HG03108 (cell line): ENCODE data around the gene FLT3.
"Not testable (repeated sequence)": the region's sequence is repeated elsewhere in the genome, so short reads cannot be mapped to it uniquely, and the experiment has no call there.

Experiments used
- ATAC-seq: cut with Tn5 transposase; IDR thresholded peaks from one replicate; pipeline ENCODE4 v1.9.1; 2021; ENCODE audit warnings: moderate library complexity; ENCODE audit not compliant: unreplicated experiment

Gene FLT3

DNA sequence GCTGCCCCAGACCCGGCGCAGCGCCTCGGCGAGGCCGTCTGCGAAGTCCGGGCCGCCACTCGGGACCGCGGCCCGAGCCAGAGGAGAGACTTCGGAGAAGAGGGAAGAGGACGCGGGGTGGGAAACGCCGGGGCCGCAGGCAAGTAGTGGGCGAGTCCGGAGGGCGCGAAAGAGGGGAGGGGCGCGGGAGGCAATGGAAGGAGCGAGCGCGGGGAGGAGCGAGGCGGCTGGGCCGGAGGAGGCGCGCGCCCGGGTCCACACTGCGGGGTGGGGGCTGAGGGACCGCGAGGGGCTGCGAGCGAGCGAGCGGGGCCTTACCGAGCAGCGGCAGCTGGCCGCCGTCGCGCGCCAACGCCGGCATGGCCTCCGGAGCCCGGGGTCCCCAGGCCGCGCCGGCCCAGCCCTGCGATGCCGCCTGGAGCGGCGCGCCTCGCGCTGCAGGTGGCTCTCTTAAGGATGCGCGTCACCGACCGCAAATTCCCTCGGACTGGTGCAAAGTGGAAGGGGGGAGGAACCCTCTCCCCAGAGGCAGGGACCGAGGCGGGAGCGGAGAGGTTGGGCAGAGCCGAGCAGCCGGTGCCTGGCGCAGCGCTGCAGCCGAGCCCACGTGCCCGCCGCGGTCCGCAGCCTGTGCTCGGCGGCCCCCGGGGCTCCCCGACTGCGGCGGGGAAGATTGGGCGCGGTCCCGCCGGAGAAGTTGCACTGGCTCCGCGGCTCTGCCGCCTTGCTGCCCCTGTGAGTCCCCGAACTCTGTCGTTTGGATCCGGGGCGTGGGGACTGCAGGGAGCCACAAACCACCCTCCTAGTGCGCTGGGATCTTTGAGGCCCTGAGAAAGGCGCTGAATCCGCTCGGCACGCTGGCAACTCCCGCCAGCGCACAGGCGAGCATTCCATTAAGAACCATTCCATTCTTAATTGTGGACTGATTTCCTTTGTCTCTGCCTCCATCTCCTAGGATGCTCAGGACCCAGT, at the start of gene FLT3:
TSS of gene FLT3 (minus strand) at position 427 of the 972 bp plus-strand sequence. CDS start at position 361, 66 bp downstream.
- ATAC-seq = peak; percentile 63

- ATAC-seq = no peak
These were observed 47.1 kb upstream of the FLT3 start for GRCh38 chr13:28147495-28147894.

DNA sequence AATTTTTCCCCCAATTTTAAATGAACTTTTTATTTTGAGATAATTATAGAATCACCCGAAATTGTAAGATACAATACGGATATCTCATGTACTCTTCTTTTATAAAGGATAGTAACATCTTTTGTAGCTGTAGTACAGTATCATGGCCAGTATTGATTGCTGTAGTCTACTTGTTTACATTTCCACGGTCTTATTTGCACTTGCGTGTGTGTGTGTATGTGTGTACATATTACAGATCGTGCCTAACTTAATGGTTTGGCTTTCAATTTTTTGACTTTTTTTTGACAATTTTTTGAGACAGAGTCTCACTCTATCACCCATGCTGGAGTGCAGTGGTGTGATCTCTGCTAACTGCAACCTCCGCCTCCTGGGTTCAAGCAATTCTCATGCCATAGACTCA, 44.7 kb upstream of the FLT3 start:
- no peak for ATAC-seq

GRCh38 chr13:28141542-28141941, 41.2 kb upstream of the FLT3 start:
- not testable (repeated sequence) for ATAC-seq

GRCh38 chr13:28140433-28141125, 40.2 kb upstream of the FLT3 start:
- no peak for ATAC-seq

GRCh38 chr13:28138756-28139470, 38.5 kb upstream of the FLT3 start:
- peak; percentile 43 for ATAC-seq

DNA sequence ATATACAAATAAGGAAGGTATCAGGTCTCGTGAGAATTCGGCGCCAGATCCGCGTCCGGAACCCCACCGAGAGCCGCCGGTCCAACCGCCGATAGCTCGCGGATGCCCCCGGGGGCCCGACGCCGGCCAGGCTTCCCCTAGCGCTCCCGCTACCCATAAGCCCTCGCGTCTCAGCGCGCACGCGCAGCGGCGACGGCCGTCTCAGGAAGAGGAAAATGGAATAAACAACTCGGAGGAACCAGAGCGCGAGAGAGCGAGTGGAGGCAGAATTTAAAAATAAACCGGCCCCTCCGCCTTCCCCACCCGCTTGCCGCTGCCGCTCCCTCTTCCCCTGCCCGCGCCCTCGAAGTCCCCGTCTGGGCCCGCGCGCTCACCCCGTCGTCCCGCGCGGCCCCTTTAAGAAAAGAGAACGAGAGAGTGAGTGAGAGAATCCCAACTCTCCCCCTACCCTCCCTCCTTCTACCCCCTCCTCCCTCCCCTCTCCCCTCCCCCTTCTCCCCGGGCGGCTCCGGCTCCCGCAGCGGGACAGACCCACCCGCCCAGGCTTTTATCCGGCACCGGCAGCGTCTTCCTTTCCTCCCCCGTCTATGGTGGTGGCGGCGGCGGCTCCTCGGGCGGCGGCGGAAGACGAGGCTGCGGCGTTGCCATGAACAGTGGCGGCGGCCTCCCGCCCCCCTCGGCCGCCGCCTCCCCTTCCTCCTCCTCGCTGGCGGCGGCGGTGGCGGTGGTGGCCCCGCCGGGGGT, 37.8 kb upstream of the FLT3 start, which contains the start of gene PAN3:
TSS of gene PAN3 (plus strand) at position 534 of the 744 bp plus-strand sequence. CDS start at position 647, 113 bp downstream.
- peak; percentile 43 for ATAC-seq

GRCh38 chr13:28137596-28137995, 37.2 kb upstream of the FLT3 start:
- no peak for ATAC-seq

DNA sequence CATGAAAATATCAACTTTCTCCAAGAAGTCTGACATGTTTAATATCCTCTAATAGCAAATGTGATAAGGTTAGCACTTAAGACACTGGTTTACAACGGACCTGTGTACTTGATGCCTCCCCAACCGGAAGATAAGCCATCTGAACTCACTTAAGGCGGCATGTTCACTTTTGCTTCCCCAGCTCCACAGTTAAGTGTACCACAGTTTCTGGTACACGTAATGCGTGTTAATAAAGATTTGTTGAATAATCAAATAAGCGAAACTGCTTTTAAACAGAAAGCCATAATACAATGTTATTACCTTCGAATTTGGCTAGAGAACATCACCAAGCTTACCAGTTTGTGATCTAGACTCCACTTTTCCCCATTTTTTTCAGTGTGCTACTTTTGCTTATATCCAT, 36.5 kb upstream of the FLT3 start:
- no peak for ATAC-seq

- ATAC-seq = no peak
These were observed 31.3 kb upstream of the FLT3 start for GRCh38 chr13:28131646-28132045.

DNA sequence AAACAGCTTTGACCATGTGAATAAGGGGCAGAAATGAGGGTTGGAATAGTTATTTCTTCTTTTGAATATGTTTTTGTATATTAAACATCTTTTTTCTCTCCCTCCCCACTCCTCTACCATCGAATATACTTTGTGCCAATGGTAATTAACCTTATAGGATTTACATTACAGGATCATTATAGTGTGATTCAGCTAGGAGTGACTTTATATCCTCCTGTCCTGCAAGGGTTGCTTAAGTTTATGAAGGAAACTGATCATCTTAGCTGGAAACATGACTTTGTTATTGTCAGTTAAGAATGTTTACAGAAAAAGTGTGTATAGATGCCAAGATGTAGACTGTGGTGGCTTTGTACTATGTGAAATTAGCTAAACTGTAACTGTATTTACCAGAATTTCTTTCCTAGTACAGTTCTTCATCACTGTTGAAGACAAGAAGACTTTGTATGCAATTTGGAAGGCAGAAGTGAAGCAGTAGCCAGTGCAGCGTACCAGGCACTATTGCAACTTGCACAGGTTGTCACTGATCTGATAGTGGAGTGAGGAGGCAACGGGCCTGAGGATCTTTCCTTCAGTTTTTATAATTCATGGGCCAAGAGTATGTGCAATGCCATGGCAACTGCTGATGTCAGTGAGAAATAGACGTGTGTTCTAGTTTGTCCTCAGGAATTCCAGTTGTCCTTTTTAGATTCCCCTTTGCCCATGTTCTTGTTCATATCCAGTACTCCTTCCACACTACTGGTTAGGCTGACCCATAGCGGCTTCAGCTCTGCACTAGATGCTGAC, 29.7 kb upstream of the FLT3 start:
- no peak for ATAC-seq

- no peak for ATAC-seq
These were observed 28.6 kb upstream of the FLT3 start for GRCh38 chr13:28128926-28129325.

- ATAC-seq = no peak
These were observed 27.7 kb upstream of the FLT3 start for GRCh38 chr13:28128030-28128429.

DNA sequence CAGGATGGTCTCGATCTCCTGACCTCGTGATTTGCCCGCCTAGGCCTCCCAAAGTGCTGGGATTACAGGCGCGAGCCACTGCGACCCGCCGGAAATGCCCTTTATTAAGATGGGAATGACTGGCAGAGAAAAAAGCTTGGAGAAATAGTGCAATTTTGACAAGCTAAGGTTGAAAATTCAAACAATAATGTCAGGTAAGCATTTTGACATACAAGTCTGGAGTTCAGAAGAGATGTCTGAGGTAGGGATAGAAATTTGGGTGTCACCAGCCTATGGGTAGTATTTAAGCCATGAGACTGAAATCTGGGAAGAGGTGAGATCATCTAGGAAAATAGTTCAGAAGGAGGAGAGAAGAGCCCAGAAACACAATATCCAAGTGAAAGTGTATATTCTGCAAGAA, 20.8 kb upstream of the FLT3 start:
- no peak for ATAC-seq

DNA sequence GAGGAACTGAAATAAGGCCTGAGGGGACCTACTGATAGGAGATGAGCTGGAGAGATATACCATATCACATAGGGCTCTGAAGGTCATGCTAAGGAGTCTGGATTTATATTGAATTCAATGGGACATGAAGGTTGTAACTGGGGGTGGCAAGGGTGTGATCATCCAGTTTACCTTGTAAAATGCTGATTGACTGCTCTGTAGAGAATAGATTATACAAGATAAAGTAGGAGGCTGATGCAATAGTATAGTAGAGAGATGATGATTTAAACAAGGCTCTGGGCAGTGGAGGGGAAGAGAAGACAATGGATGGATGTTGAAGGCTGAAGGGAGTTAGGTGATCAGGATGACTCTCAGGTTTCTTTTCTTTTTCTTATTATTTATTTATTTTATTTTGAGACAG, 19.9 kb upstream of the FLT3 start:
- ATAC-seq = no peak

DNA sequence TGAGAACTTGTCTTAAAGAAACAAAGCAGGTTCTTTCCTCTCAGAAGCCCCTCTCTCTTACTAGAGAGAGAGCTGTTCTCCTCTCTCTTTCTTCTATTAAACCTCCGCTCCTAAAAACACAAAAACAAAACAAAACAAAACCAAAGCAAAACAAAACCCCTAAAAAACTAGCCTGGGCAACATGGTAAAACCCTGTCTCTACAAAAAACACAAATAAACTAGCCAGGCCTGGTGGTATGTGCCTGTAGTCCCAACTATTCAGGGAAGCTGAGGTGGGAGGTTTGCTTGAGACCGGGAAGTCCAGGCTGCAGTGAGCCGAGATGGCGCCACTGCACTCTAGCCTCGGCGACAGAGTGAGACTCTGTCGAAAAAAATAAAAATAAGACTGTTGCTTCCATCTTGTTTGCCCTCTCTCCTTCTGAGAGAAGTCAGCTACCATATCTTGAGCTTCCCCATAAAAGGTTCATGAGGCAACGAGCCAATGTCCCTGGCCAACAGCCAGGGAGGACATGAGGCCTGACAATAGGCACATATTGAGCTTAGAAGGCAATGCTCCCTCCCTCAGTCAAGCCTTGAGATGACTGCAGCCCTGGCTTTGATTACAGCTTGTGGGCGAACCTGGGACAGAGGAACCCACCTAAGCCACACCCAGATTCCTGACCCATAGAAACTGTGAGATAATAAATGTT, 17.5 kb upstream of the FLT3 start:
- ATAC-seq = no peak

DNA sequence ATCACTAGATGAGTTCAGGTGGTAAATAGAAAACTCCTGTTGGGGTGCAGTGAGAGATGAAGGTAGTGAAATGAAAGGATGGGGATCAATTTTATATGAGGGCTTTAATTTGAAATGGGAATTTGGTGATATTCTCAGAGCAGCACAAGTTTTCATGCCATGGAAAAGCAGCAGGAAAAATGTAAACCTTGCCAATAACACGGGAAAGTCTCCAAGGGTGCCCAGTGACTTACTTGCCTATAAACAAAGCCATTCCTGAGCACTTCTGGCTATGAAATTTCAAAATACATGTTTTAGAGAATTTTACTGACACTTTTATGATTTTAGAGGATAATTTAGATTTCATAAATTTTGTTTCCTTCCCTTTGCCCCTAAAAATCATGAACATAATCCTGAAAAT, 16.4 kb upstream of the FLT3 start:
- no peak for ATAC-seq

- no peak for ATAC-seq
These were observed 10.0 kb upstream of the FLT3 start for GRCh38 chr13:28110414-28110813.

- no peak for ATAC-seq
These were observed 6.6 kb upstream of the FLT3 start for GRCh38 chr13:28106976-28107375.
